Brain microvascular endothelial cell (primary cell): ENCODE results near the gene HPRT1.

ENCODE experiments used
- DNase-seq: peaks from one replicate; pipeline ENCODE4 v3.0.0-alpha.2; 2020
- H3K27ac ChIP-seq: fragments of 250-450 bp; sonication (Bioruptor Pico); 2 replicates; pipeline ENCODE4 v1.5.1; 2020; ENCODE audit warnings: mild to moderate bottlenecking, moderate library complexity
- H3K27me3 ChIP-seq: fragments of 250-450 bp; sonication (Bioruptor Pico); replicated peaks from 2 replicates; pipeline ENCODE4 v1.5.1; 2020; ENCODE audit warnings: mild to moderate bottlenecking
- H3K36me3 ChIP-seq: fragments of 250-450 bp; sonication (Bioruptor Pico); replicated peaks from 2 replicates; pipeline ENCODE4 v1.5.1; 2020; ENCODE audit warnings: mild to moderate bottlenecking
- H3K4me3 ChIP-seq: 2 replicates; pipeline ENCODE4 v1.5.1; 2011; ENCODE audit warnings: low read depth, mild to moderate bottlenecking, control low read depth, low read length, moderate library complexity
- CTCF ChIP-seq: IDR thresholded peaks from 2 replicates; pipeline ENCODE4 v1.5.1; 2011; ENCODE audit warnings: low read depth, mild to moderate bottlenecking, moderate library complexity, low read length, control low read depth, inconsistent platforms; ENCODE audit errors: missing control alignments
- in situ Hi-C: cut with HindIII; loops from 2 replicates; pipeline ENCODE4 v1.10.0; 2017; ENCODE audit warnings: low sequenced_read_pairs, low pct_ligation_motif_present

The HPRT1 gene

GRCh38 chrX:134525086-134525792 is 65.3 kb downstream of the HPRT1 start:
- no peak for TF ChIP-seq CTCF
- no peak overlapping the region for H3K4me3 ChIP-seq

GRCh38 chrX:134526399-134526798 is 66.4 kb downstream of the HPRT1 start:
- TF ChIP-seq CTCF = no peak
- in situ Hi-C loops = no loop called here
- no peak for DNase-seq

More at GRCh38 chrX:134525086-134525792, 65.3 kb downstream of the HPRT1 start:
- no peaks in the 10 kb centered on the region for H3K36me3 ChIP-seq
- DNase-seq = peak; percentile 59
- H3K27me3 ChIP-seq = no peaks in the 10 kb centered on the region
- peak overlapping the region; percentile 5 for H3K27ac ChIP-seq
- in situ Hi-C loops = no loop called here

GRCh38 chrX:134528960-134529359 is 69.0 kb downstream of the HPRT1 start:
- Histone ChIP-seq H3K4me3 (no peak overlapping the region), H3K36me3 (no peaks in the 10 kb centered on the region), H3K27ac (no peak overlapping the region), H3K27me3 (no peaks in the 10 kb centered on the region)
- TF ChIP-seq CTCF = no peak
- in situ Hi-C loops = no loop called here
- no peak for DNase-seq

More at GRCh38 chrX:134526399-134526798, 66.4 kb downstream of the HPRT1 start:
- Histone ChIP-seq H3K36me3 (no peaks in the 10 kb centered on the region), H3K27ac (no peak overlapping the region), H3K4me3 (no peak overlapping the region), H3K27me3 (no peaks in the 10 kb centered on the region)

GRCh38 chrX:134529481-134529880 is 69.5 kb downstream of the HPRT1 start:
- Histone ChIP-seq H3K36me3 (no peaks in the 10 kb centered on the region), H3K27ac (no peak overlapping the region), H3K4me3 (no peak overlapping the region), H3K27me3 (no peaks in the 10 kb centered on the region)
- no peak for TF ChIP-seq CTCF
- no peak for DNase-seq
- in situ Hi-C loops = no loop called here

GRCh38 chrX:134530845-134531244 is 70.9 kb downstream of the HPRT1 start:
- in situ Hi-C loops = no loop called here
- no peaks in the 10 kb centered on the region for H3K27me3 ChIP-seq
- H3K36me3 ChIP-seq = no peaks in the 10 kb centered on the region
- H3K4me3 ChIP-seq = no peak overlapping the region
- H3K27ac ChIP-seq = no peak overlapping the region
- no peak for TF ChIP-seq CTCF
- DNase-seq = no peak

GRCh38 chrX:134533352-134533751 is 73.4 kb downstream of the HPRT1 start:
- TF ChIP-seq CTCF = no peak
- in situ Hi-C loops = no loop called here

More at GRCh38 chrX:134533352-134533751, 73.4 kb downstream of the HPRT1 start:
- H3K4me3 ChIP-seq = no peak overlapping the region
- H3K27me3 ChIP-seq = no peaks in the 10 kb centered on the region
- DNase-seq = no peak
- no peaks in the 10 kb centered on the region for H3K36me3 ChIP-seq
- H3K27ac ChIP-seq = no peak overlapping the region
